Lung (tissue), 12 donors: ENCODE data around the gene GOLGA6L10. TPM values are rescaled to one million over a fixed set of nuclear protein-coding genes. Genes with fewer than 3 reads are reported as not detected.
"Not testable (repeated sequence)": the region's sequence is repeated elsewhere in the genome, so short reads cannot be mapped to it uniquely, and the experiment has no call there.

ENCODE experiments used
- ATAC-seq: fragments of 200-7000 bp; cut with Tn5 transposase; one replicate; pipeline ENCODE4 v1.9.1; 2020; ENCODE audit warnings: moderate number of reproducible peaks; ENCODE audit not compliant: insufficient read depth, low FRiP score
- DNase-seq, 3 donors: peaks; one replicate each; pipeline ENCODE4 v3.0.0-alpha.2; 2013 to 2017
- H3K27ac ChIP-seq, 2 donors: one replicate each; pipeline ENCODE4 v1.5.1; 2013; ENCODE audit warnings: mild to moderate bottlenecking in 2 of 2, moderate library complexity in 2 of 2, control low read depth in 1 of 2, inconsistent platforms in 1 of 2, low read depth in 1 of 2, low read length in 1 of 2
- H3K27me3 ChIP-seq, 3 donors: one replicate each; pipeline ENCODE4 v1.5.1; 2013; ENCODE audit warnings: low read length in 2 of 3; ENCODE audit not compliant: control insufficient read depth in 3 of 3, insufficient read depth in 3 of 3
- H3K36me3 ChIP-seq, 4 donors: one replicate each; pipeline ENCODE4 v1.5.1; 2013; ENCODE audit warnings: low read length in 4 of 4, mild to moderate bottlenecking in 1 of 4, moderate library complexity in 1 of 4; ENCODE audit not compliant: control insufficient read depth in 4 of 4, insufficient read depth in 4 of 4
- H3K4me1 ChIP-seq, 5 donors: one replicate each; pipeline ENCODE4 v1.5.1; 2013; ENCODE audit warnings: low read length in 5 of 5, mild to moderate bottlenecking in 2 of 5, moderate library complexity in 1 of 5; ENCODE audit not compliant: control insufficient read depth in 5 of 5, insufficient read depth in 5 of 5
- H3K4me3 ChIP-seq: one replicate; pipeline ENCODE4 v1.5.1; 2013; ENCODE audit warnings: mild to moderate bottlenecking, control low read depth, moderate library complexity
- H3K9ac ChIP-seq, 2 donors: one replicate each; pipeline ENCODE4 v1.5.1; 2013; ENCODE audit warnings: low read length in 2 of 2, control low read depth in 1 of 2; ENCODE audit not compliant: insufficient read depth in 1 of 2
- H3K9me3 ChIP-seq, 4 donors: one replicate each; pipeline ENCODE4 v1.5.1; 2013; ENCODE audit warnings: low read length in 3 of 4, mild to moderate bottlenecking in 1 of 4, moderate library complexity in 1 of 4; ENCODE audit not compliant: control insufficient read depth in 4 of 4, insufficient read depth in 3 of 4
- CTCF ChIP-seq: IDR thresholded peaks from 2 replicates; pipeline ENCODE4 v1.5.1; 2012; ENCODE audit warnings: mild to moderate bottlenecking; ENCODE audit errors: control extremely low read depth, extremely low read depth
- WGBS, 2 donors: extraction: QIAGEN DNeasy Blood & Tissue Kit; methylation state at CpG; one replicate each; pipeline ENCODE4 v1.1.7; 2013; 5-methylcytosine and 5-hydroxymethylcytosine counted together
- polyA plus RNA-seq, 2 donors: library from polyadenylated mRNA; stranded (reverse); fragments of 200-250 nt; gene quantifications; one replicate each; pipeline ENCODE4 v1.2.1, GENCODE V29; 2013
- total RNA-seq, 2 donors: library from RNA; depleted of rRNA in 1 of 2; stranded (reverse); fragments of >200 nt in 1 of 2; gene quantifications; one replicate each; pipeline ENCODE4 v1.2.1, GENCODE V29; 2014 to 2021
- donor health status: control.
- donor health status: control.
- donor health status: Bipolar disorder and iron deficiency.
- donor health status: healthy.
- donor health status: DM: yes; HTN: yes; CAD: no.

The GOLGA6L10 gene
- total and polyA plus RNA-seq, 4 donors: 0.63 to 7.0 (median 2.7) TPM

GRCh38 chr15:82393671-82394070 lies 44.4 kb upstream of the GOLGA6L10 start:
- Histone ChIP-seq H3K9me3 (no peaks in the 10 kb centered on the region), H3K9ac (no peak overlapping the region), H3K4me1 (no peaks in the 10 kb centered on the region), H3K36me3 (no peaks in the 10 kb centered on the region), H3K4me3 (no peak overlapping the region), H3K27me3 (no peaks in the 10 kb centered on the region), H3K27ac (no peak overlapping the region)
- 95 to 97% methylated on average over 4 of the region's 4 CpGs for WGBS, 2 donors
- no peak for TF ChIP-seq CTCF
- ATAC-seq (no peak), DNase-seq (no peak)

GRCh38 chr15:82392077-82392476 lies 42.8 kb upstream of the GOLGA6L10 start:
- H3K27me3 ChIP-seq, H3K9ac ChIP-seq, H3K4me3 ChIP-seq, H3K27ac ChIP-seq, H3K36me3 ChIP-seq, H3K4me1 ChIP-seq, H3K9me3 ChIP-seq, DNase-seq, ATAC-seq: not testable (repeated sequence)
- 97 to 100% methylated on average over 1 of the region's 1 CpG for WGBS, 2 donors

DNA sequence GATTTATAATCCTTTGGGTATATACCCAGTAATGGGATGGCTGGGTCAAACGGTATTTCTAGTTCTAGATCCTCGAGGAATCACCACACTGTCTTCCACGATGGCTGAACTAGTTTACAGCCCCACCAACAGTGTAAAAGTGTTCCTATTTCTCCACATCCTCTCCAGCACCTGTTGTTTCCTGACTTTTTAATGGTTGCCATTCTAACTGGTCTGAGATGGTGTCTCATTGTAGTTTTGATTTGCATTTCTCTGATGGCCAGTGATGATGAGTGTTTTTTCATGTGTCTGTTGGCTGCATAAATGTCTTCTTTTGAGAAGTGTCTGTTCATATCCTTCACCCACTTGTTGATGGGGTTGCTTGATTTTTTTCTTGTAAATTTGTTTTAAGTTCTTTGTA lies 40.9 kb upstream of the GOLGA6L10 start:
- H3K9me3 ChIP-seq, H3K27ac ChIP-seq, H3K36me3 ChIP-seq, H3K4me1 ChIP-seq, H3K9ac ChIP-seq, H3K27me3 ChIP-seq, H3K4me3 ChIP-seq, ATAC-seq, DNase-seq: not testable (repeated sequence)
- 84 to 91% methylated on average over 3 of the region's 3 CpGs for WGBS, 2 donors

GRCh38 chr15:82387209-82387608 lies 37.9 kb upstream of the GOLGA6L10 start:
- H3K4me1 ChIP-seq, H3K4me3 ChIP-seq, H3K36me3 ChIP-seq, ATAC-seq, H3K27me3 ChIP-seq, H3K27ac ChIP-seq, DNase-seq, H3K9me3 ChIP-seq, H3K9ac ChIP-seq: not testable (repeated sequence)

GRCh38 chr15:82381330-82381955 lies 32.2 kb upstream of the GOLGA6L10 start:
- not testable (repeated sequence) for DNase-seq, H3K27ac ChIP-seq, H3K27me3 ChIP-seq, H3K9me3 ChIP-seq, ATAC-seq, H3K9ac ChIP-seq, H3K4me3 ChIP-seq, H3K36me3 ChIP-seq, H3K4me1 ChIP-seq
- 82 to 86% methylated on average over 10 to 11 of the region's 11 CpGs for WGBS, 2 donors

DNA sequence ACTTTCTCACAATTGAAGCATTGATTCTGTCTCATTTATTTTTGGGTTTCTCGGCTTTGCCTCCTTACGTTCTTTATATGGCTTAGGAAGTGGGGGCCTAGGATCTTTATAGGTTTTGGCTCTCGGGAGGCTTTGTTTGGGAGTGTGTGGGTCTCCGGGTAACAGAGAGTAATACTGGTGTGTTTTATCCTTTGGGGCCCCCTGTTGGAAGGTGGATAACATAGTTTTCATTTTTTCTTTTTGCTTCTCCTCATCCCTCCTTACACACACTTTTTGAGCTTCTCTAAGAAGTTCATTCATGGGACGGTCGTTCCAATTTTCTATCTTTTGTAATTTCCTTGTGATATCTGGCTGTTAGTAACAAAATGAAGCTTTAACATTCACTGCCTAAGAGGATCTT lies 30.3 kb upstream of the GOLGA6L10 start:
- H3K27me3 ChIP-seq, H3K27ac ChIP-seq, ATAC-seq, H3K9ac ChIP-seq, H3K9me3 ChIP-seq, H3K36me3 ChIP-seq, H3K4me1 ChIP-seq, H3K4me3 ChIP-seq, DNase-seq: not testable (repeated sequence)
- 90 to 91% methylated on average over 6 of the region's 6 CpGs for WGBS, 2 donors

- peak in 1 of 3 donors; percentile 10 for DNase-seq
- not testable (repeated sequence) for H3K36me3 ChIP-seq, ATAC-seq, H3K9ac ChIP-seq, H3K27ac ChIP-seq, H3K4me3 ChIP-seq, H3K27me3 ChIP-seq, H3K9me3 ChIP-seq
- 23 to 37% methylated on average over 2 of the region's 2 CpGs for WGBS, 2 donors
- H3K4me1 ChIP-seq: peaks cover 0 to 13% (median 5%) of the 10 kb centered on the region in 5 donors
Measured at GRCh38 chr15:82373661-82374060, 24.4 kb upstream of the GOLGA6L10 start.
